GM04504 (cell line): Measurements from ENCODE around the gene CD300LB.
"Not testable (repeated sequence)": the region's sequence is repeated elsewhere in the genome, so short reads cannot be mapped to it uniquely, and the experiment has no call there.

ENCODE experiments used
- DNase-seq: peaks from one replicate; pipeline ENCODE4 v3.0.0-alpha.2; 2012; ENCODE audit warnings: low read depth

Gene CD300LB

DNA sequence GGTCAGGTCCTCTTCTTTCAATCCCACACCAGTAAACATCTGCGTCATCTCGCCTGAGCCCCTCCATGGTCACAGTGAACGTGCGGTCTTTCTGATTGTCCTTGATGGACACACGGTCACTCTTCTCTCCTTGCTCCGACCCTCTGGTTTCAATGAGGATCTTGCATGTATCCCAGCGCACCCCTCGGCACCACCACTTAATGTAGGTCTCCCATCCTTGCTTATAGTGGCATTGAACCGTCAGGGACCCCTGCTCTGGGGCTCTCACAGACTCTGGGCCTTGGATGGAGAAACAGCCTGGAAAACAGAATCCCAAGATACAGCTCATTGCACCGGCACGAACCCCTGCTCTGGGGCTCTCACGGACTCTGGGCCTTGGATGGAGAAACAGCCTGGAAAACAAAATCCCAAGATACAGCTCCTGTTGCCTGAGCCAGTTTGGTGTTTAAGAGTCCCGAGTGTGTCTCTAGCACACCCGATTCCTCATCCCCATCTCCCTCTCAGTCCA, 5.4 kb downstream of the CD300LB start:
- DNase-seq: no peak

- DNase-seq: no peak
Measured at GRCh38 chr17:74525465-74525725, 5.9 kb downstream of the CD300LB start.

GRCh38 chr17:74524653-74525464, 6.4 kb downstream of the CD300LB start:
- no peak for DNase-seq

- DNase-seq: no peak
Measured at GRCh38 chr17:74523308-74523707, 8.0 kb downstream of the CD300LB start.

- DNase-seq: no peak
Measured at GRCh38 chr17:74522381-74523105, 8.7 kb downstream of the CD300LB start.

- DNase-seq: no peak
Measured at GRCh38 chr17:74521701-74522201, 9.5 kb downstream of the CD300LB start.

DNA sequence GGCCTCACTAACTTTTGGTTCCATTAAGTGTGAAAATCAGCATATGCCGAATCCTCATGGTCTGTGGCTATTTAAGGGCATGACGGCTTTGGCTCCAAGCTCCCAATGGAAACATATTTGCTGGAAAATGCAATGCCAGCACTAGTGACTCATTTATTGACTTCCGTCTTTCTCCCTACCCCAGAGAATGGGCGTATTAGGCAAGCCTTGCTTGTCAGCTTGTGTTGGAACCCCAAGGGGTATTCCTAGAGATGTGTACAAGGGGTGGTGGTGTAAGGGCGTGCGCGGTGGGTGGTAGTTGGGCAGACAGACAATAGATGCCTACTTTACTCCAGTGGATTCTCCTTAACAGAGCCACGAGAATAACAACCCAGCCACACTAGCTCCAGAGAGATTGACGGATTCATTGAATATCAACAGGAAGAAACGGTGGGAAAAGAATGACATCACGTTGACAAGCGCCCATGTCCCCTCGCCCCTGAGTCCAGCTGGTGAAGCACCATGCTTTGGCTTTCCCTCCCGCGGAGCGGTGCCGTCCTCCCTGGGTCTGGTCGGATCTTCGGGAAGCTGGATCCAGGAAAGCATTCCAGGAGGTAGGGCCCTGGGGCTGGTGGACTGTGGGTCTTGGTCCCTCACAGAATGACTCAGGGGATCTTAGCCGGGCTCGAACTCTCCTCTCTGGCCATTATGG, 10.3 kb downstream of the CD300LB start:
- DNase-seq: no peak

- DNase-seq: no peak
Measured at GRCh38 chr17:74520016-74520434, 11.2 kb downstream of the CD300LB start.

- DNase-seq: not testable (repeated sequence)
Measured at GRCh38 chr17:74518413-74518981, 12.8 kb downstream of the CD300LB start.

DNA sequence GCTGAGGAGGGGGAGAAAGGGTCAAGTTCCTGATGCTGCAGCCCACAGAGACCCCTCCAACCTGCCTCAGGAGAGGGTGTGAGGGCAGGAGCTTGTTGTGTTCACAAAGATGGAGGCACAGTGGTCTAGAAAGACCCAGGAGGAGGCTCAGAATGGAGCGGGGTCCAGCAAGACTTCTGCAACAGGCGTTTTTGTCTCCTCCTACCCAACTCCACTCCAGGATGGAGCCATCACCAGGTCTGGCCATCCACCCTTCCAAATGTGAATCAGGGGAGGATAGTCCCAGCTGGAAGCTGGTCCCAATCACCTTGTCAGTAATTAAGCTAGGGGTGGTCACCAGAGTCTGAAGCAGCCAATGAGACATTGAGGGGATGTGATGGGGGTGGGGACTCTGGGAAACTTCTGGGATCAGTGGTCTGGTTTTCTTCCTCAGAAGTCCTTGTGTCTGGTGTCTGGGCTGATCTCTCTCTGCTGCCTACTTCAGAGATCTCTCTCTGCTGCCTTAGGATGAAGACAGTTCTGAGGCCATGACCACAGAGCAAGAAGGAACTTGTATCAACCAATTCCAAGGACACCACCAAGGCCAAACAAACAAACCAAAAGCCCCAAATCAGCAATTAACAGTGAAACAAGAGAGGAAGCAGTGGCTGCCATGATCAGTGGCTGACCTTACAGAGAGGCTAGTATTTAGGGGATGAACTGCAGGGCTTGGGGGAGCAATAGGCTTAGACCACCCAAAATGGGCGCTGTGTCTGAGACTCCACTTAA, 14.5 kb downstream of the CD300LB start:
- DNase-seq: no peak

DNA sequence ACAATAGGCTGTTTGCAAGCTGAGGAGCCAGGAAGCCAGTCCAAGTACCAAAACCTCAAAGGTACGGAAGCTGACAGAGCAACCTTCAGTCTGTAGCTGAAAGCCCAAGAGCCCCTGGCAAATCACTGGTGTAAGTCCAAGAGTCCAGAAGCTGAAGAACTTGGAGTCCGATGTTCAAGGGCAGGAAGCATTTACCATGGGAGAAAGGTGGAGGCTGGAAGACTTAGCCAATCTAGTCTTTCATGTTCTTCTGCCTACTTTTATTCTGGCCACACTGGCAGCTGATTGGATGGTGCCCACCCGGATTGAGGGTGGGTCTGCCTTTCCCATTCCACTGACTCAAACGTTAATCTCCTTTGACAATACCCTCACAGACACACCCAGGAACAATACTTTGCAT, 15.3 kb downstream of the CD300LB start:
- no peak for DNase-seq

- DNase-seq: no peak
Measured at GRCh38 chr17:74514632-74515334, 16.5 kb downstream of the CD300LB start.

GRCh38 chr17:74513987-74514631, 17.2 kb downstream of the CD300LB start:
- no peak for DNase-seq

- no peak for DNase-seq
Measured at GRCh38 chr17:74512624-74513091, 18.6 kb downstream of the CD300LB start.

- no peak for DNase-seq
Measured at GRCh38 chr17:74512036-74512435, 19.2 kb downstream of the CD300LB start.

DNA sequence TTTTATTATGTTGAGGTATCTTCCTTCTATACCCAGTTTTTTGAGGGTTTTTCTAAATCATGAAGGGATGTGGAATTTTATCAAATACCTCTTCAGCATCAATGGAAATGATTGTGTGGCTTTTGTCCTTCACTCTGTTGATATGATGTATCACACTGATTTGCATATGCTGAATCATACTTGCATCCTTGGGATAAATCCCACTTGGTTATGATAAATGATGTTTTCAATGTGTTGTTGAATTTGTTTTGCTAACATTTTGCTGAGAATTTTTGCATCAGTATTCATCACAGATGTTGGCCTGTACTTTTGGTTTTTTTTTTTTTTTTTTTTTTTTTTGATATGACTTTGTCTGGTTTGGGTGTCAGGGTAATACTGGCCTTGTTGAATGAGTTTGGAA, 23.1 kb downstream of the CD300LB start:
- DNase-seq: no peak

- DNase-seq: not testable (repeated sequence)
Measured at GRCh38 chr17:74503949-74504348, 27.3 kb downstream of the CD300LB start.

DNA sequence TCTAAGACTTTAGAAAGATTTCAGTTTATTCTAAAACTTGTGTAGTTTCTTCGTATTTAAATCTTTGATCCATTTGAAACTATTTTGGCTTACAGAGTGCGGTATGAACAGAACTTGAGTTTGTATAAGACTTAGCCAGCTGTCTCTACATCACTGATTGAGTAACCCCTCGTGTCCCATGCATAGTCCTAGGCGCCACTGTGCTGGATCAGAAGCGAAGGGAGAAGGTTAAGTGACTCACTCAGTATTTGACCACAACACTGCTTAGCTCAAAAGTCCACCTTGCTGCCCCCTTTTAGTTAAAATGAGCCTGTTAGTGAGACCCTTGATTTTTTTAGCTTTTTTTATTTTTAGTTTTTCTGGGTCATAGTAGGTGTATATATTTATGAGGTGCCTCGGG, 28.4 kb downstream of the CD300LB start:
- no peak for DNase-seq

DNA sequence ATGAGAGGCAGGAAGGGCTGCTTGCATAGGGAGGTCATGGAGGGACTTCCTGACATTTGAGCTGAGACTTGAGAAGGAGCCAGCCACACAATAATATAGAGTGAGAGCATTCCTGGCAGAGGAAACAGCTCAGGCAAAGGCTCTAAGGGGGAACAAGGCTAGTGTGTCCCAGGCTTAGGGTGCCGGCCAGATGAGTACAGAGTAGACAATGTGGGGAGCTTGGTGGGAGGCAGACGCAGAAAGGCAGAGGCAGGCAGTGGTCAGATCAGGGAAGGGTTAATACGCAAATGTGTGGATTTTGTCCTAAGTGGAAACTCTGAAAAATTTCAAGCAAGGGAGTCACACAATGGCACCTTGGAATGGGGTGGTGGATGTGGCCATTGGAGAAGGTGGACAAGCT, 31.3 kb downstream of the CD300LB start:
- DNase-seq: no peak

DNA sequence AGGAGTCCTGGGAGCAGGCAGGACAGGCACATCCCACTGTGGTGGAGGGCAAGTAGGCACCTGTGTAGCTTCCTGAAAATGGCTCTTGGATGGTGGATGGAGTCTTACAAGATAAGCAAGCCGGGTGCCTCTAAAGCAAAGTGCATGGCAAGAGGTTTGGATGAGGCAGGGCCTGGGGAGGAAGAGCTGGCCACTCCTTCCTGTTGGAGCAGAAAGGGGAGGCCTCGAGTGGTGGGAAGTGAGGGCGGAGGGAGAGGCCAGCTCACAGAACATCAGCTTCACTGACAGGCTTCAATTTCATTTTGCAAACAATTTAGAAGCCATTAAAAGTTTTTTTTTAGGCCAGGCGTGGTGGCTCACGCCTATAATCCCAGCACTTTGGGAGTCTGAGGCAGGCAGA, 33.8 kb downstream of the CD300LB start:
- no peak for DNase-seq
